ENCODE data around the gene ENPP1.

GRCh38 chr6:131787079-131787478 is 20.7 kb upstream of the ENPP1 start:
- TF ChIP-seq CTCF (IDR thresholded peaks at IDR 0.05) (no peak), POLR2A (IDR thresholded peaks at IDR 0.05) (no peak), POLR2AphosphoS5 (IDR thresholded peaks at IDR 0.05) (no peak)
